Endothelial cell of umbilical vein (primary cell): ENCODE results near the gene MEIG1. TPM values are rescaled to one million over a fixed set of nuclear protein-coding genes. Genes with fewer than 3 reads are reported as not detected.

ENCODE experiments used
- BruUV-seq: library from RNA; stranded (reverse); fragments of 400-500 nt; replicated peaks from 2 replicates; lab custom pipeline; 2021; lab: Mats Ljungman, UMichigan
- CTCF ChIA-PET: fragments of 300-600, 350-600 bp; sonication (Branson Sonifier 250); formaldehyde crosslinking; loops from one replicate; lab custom pipeline; 2021; ENCODE audit warnings: antibody characterized with exemption, inconsistent platforms; lab: Charles Lee
- POLR2A ChIA-PET: fragments of 300-600, 350-600 bp; sonication (Branson Sonifier 250); formaldehyde crosslinking; loops from one replicate; lab custom pipeline; 2021; ENCODE audit warnings: antibody characterized with exemption, inconsistent platforms; lab: Charles Lee
- DNase-seq: peaks from one replicate; pipeline ENCODE4 v3.0.0-alpha.2; 2011; ENCODE audit warnings: low read depth, low spot score
- FAIRE-seq: peaks from 2 replicates; lab custom pipeline; 2011; peaks lifted over from hg19 to GRCh38; lab: Jason Lieb, UNC
- H2AFZ ChIP-seq: 2 replicates; pipeline ENCODE4 v1.6.0; 2012; ENCODE audit warnings: low read depth, low read length, control low read depth, inconsistent platforms
- H3K27ac ChIP-seq: 2 replicates; pipeline ENCODE4 v1.5.1; 2011; ENCODE audit warnings: low read depth, mild to moderate bottlenecking, control low read depth, low read length, moderate library complexity; ENCODE audit not compliant: insufficient read depth
- H3K27me3 ChIP-seq, 2 experiments: 2 replicates each; pipeline versions ENCODE4 v1.6.0 to v1.6.1; 2011; ENCODE audit warnings: low read length in 2 of 2, mixed read lengths in 1 of 2; ENCODE audit not compliant: control insufficient read depth in 2 of 2, insufficient read depth in 2 of 2
- H3K36me3 ChIP-seq, 2 experiments: 2 replicates in 1 of 2; 3 replicates in 1 of 2; pipeline ENCODE4 v1.5.1; 2011; ENCODE audit warnings: low read length in 2 of 2, mild to moderate bottlenecking in 1 of 2, moderate library complexity in 1 of 2; ENCODE audit not compliant: control insufficient read depth in 2 of 2, insufficient read depth in 2 of 2; ENCODE audit errors: extremely low read depth in 1 of 2
- H3K4me1 ChIP-seq: 3 replicates; pipeline ENCODE4 v1.5.1; 2011; ENCODE audit warnings: mild to moderate bottlenecking, low read length; ENCODE audit not compliant: control insufficient read depth, insufficient read depth; ENCODE audit errors: extremely low read depth
- H3K4me2 ChIP-seq: 2 replicates; pipeline ENCODE4 v1.6.1; 2011; ENCODE audit warnings: low read length, control low read depth, mixed read lengths; ENCODE audit not compliant: insufficient read depth
- H3K4me3 ChIP-seq, 3 experiments: fragments of 200-600 bp in 1 of 3; sonication (generic), shearing (Covaris generic) in 1 of 3; replicated peaks in 1 of 3; 2 replicates each; pipeline ENCODE4 v1.5.1; 2011 to 2016; ENCODE audit warnings: control low read depth in 3 of 3, low read length in 3 of 3, mild to moderate bottlenecking in 2 of 3, inconsistent platforms in 1 of 3, low read depth in 1 of 3, moderate library complexity in 1 of 3; ENCODE audit not compliant: insufficient read depth in 1 of 3
- H3K79me2 ChIP-seq: 2 replicates; pipeline ENCODE4 v1.6.0; 2012; ENCODE audit warnings: low read length, inconsistent platforms; ENCODE audit not compliant: control insufficient read depth, insufficient read depth
- H3K9ac ChIP-seq: replicated peaks from 2 replicates; pipeline ENCODE3; 2011; ENCODE audit warnings: low read length, control low read depth; ENCODE audit not compliant: insufficient read depth; ENCODE audit errors: extremely low read depth
- H3K9me1 ChIP-seq: replicated peaks from 3 replicates; pipeline ENCODE4 v1.6.0; 2011; ENCODE audit warnings: mild to moderate bottlenecking, low read length; ENCODE audit not compliant: control insufficient read depth, insufficient read depth; ENCODE audit errors: extremely low read depth
- H3K9me3 ChIP-seq: replicated peaks from 2 replicates; pipeline ENCODE4 v1.5.1; 2012; ENCODE audit warnings: low read length, inconsistent platforms; ENCODE audit not compliant: control insufficient read depth, insufficient read depth
- H4K20me1 ChIP-seq: replicated peaks from 2 replicates; pipeline ENCODE3; 2011; ENCODE audit warnings: mild to moderate bottlenecking, low read length; ENCODE audit not compliant: control insufficient read depth, insufficient read depth; ENCODE audit errors: extremely low read depth
- CTCF ChIP-seq, 2 donors: IDR thresholded peaks; 1 replicate in 1 of 2; 2 replicates in 1 of 2; pipeline ENCODE4 v1.5.1; 2011; ENCODE audit warnings: low read length in 2 of 2, mild to moderate bottlenecking in 2 of 2, moderate library complexity in 2 of 2, control low read depth in 1 of 2, inconsistent platforms in 1 of 2, low read depth in 1 of 2; ENCODE audit not compliant: insufficient read depth in 1 of 2; ENCODE audit errors: extremely low read depth in 1 of 2
- EZH2 ChIP-seq: IDR thresholded peaks from 2 replicates; pipeline ENCODE4 v1.6.1; 2012; ENCODE audit warnings: borderline replicate concordance, low read depth, mild to moderate bottlenecking, moderate library complexity, low read length, inconsistent platforms; ENCODE audit not compliant: severe bottlenecking
- FOS ChIP-seq: IDR thresholded peaks from 2 replicates; pipeline ENCODE4 v1.6.1; 2011; ENCODE audit warnings: mild to moderate bottlenecking, low read length, moderate library complexity, borderline replicate concordance; ENCODE audit not compliant: insufficient read depth
- GATA2 ChIP-seq: IDR thresholded peaks from 2 replicates; pipeline ENCODE4 v1.7.0; 2011; ENCODE audit warnings: low read depth, mild to moderate bottlenecking, moderate library complexity, mixed read lengths, low read length; ENCODE audit not compliant: insufficient read length, insufficient read depth
- JUN ChIP-seq: IDR thresholded peaks from 2 replicates; pipeline ENCODE4 v1.6.1; 2011; ENCODE audit warnings: borderline replicate concordance, low read depth; ENCODE audit not compliant: insufficient read length, insufficient read depth
- MAX ChIP-seq: IDR thresholded peaks from 2 replicates; pipeline ENCODE4 v1.6.1; 2011; ENCODE audit not compliant: insufficient read depth, insufficient read length
- MYC ChIP-seq: IDR thresholded peaks from one replicate; pipeline ENCODE4 v1.6.1; 2011; ENCODE audit warnings: mild to moderate bottlenecking, low read depth, low read length
- POLR2A ChIP-seq: IDR thresholded peaks from 2 replicates; pipeline ENCODE4 v1.6.1; 2012; ENCODE audit warnings: low read depth, mild to moderate bottlenecking, control low read depth, low read length
- POLR2AphosphoS5 ChIP-seq: IDR thresholded peaks from 2 replicates; pipeline ENCODE4 v1.6.1; 2012; ENCODE audit warnings: low read depth, mild to moderate bottlenecking, control low read depth, low read length, moderate library complexity; ENCODE audit not compliant: insufficient read depth
- dilution Hi-C: fragments of 300-500 bp; cut with MboI; formaldehyde crosslinking; loops from one replicate; pipeline ENCODE4 v1.15.0; 2019; ENCODE audit warnings: low sequenced_read_pairs; ENCODE audit not compliant: extremely low pct_ligation_motif_present
- intact Hi-C: fragments of 100-400 bp; cut with micrococcal nuclease; formaldehyde crosslinking; loops from one replicate; pipeline ENCODE4 v1.10.0; 2022
- polyA plus RNA-seq, 4 experiments: library from polyadenylated mRNA; depleted of rRNA in 3 of 4; stranded (reverse) in 3 of 4; unstranded in 1 of 4; fragments of >200 nt; gene quantifications; 2 replicates each; pipeline versions ENCODE4 v1.2.1 to v1.2.3, GENCODE V29; 2011 to 2012; ENCODE audit warnings: missing spikeins in 1 of 4
- total RNA-seq: library from RNA; stranded (reverse); gene quantifications from 2 replicates; pipeline ENCODE4 v1.2.3, GENCODE V29; 2021

MEIG1 gene
- total and polyA plus RNA-seq, 2 donors (not counting 3 experiments of a cell fraction or from before 2014, with no cell fraction given): 0.23 TPM; not detected in 1

- FAIRE-seq (no peak), DNase-seq (no peak)
- H3K9me3 ChIP-seq: peaks cover 5% of the 10 kb centered on the region
- dilution Hi-C loops (no loop called here), intact Hi-C loops (no loop called here)
- no peak overlapping the region for H3K9ac ChIP-seq
- H3K4me2 ChIP-seq: no peak overlapping the region
- TF ChIP-seq EZH2 (no peak), POLR2A (no peak), CTCF (IDR thresholded peaks at IDR 0.05; ENCODE audit: extremely low read depth in 1 of 2, insufficient read depth in 1 of 2, low read depth in 1 of 2, low read length in 2 of 2) (no peak), MAX (no peak), FOS (no peak), MYC (no peak), GATA2 (no peak), POLR2AphosphoS5 (no peak), JUN (no peak)
- H4K20me1 ChIP-seq: no peaks in the 10 kb centered on the region
- ChIA-PET POLR2A (no interaction called here), CTCF (interaction anchor here (1.6 kb wide), 1 partner anchor 14 kb away, joined by 3 read pairs; no protein-coding TSS in a partner anchor)
- no peaks in the 10 kb centered on the region for H3K9me1 ChIP-seq
- H3K27ac ChIP-seq: no peak overlapping the region
- no peak overlapping the region for H3K4me3 ChIP-seq
- peaks cover 9 to 23% of the 10 kb centered on the region in 2 experiments for H3K36me3 ChIP-seq
- H2AFZ ChIP-seq: no peak overlapping the region
- H3K27me3 ChIP-seq: no peaks in the 10 kb centered on the region
- BruUV-seq: no TSS peak
- no peaks in the 10 kb centered on the region for H3K79me2 ChIP-seq
- H3K4me1 ChIP-seq: no peaks in the 10 kb centered on the region
Observed at GRCh38 chr10:14917827-14918226, 41.4 kb upstream of the MEIG1 start.
